ENCODE results near the gene ASTN1. TPM values are rescaled to one million over a fixed set of nuclear protein-coding genes. Genes with fewer than 3 reads are reported as not detected.

The ASTN1 gene
- total and polyA plus RNA-seq, 9 of the 15 experiments (the other 6 are each of a cell fraction or from before 2014, with no cell fraction given) = 0.05 to 0.22 (median 0.18) TPM

GRCh38 chr1:177116941-177117340 is 47.6 kb downstream of the ASTN1 start:
- no peak for ATAC-seq

More at GRCh38 chr1:177116941-177117340, 47.6 kb downstream of the ASTN1 start:
- TF ChIP-seq ZNF140 (CRISPR knock-in tag; IDR thresholded peaks at IDR 0.05) (no peak), ZNF347 (CRISPR knock-in tag; IDR thresholded peaks at IDR 0.05; ENCODE audit: low read depth) (no peak), RBM22 (IDR thresholded peaks at IDR 0.05; ENCODE audit: low read depth, low read length, poor library complexity, severe bottlenecking) (no peak), ATF4 (CRISPR knock-in tag; IDR thresholded peaks at IDR 0.05) (no peak), CSDE1 (IDR thresholded peaks at IDR 0.05) (no peak), ZNF431 (CRISPR knock-in tag; IDR thresholded peaks at IDR 0.05) (no peak), NR0B1 (IDR thresholded peaks at IDR 0.05; ENCODE audit: partially characterized antibody) (no peak), ZNF512 (tag; IDR thresholded peaks at IDR 0.05) (no peak), RFX7 (CRISPR knock-in tag; IDR thresholded peaks at IDR 0.05) (no peak), HCFC1 (IDR thresholded peaks at IDR 0.05; ENCODE audit: low read depth, low read length) (no peak), THRB (CRISPR knock-in tag; conservative IDR thresholded peaks at IDR 0.05) (no peak)
- Histone ChIP-seq H3K27ac (ENCODE audit: extremely low read depth, low read depth, low read length) (no peak overlapping the region), H2AFZ (ENCODE audit: low read depth, low read length) (no peak overlapping the region), H3K4me2 (ENCODE audit: insufficient read depth, low read length) (no peak overlapping the region), H3K4me1 (replicated peaks in 1 of 2; ENCODE audit: control insufficient read depth in 2 of 2, insufficient read depth in 2 of 2, low read length in 2 of 2) (no peaks in the 10 kb centered on the region), H4K20me1 (replicated peaks; ENCODE audit: control insufficient read depth, insufficient read depth, low read length) (no peaks in the 10 kb centered on the region), H3K9me3 (replicated peaks; ENCODE audit: control insufficient read depth, insufficient read depth, low read depth, low read length) (no peaks in the 10 kb centered on the region), H3K36me3 (ENCODE audit: control insufficient read depth, insufficient read depth, low read length) (no peaks in the 10 kb centered on the region), H3K9ac (ENCODE audit: insufficient read depth in 1 of 2, low read depth in 2 of 2, low read length in 2 of 2) (no peak overlapping the region), H3K79me2 (ENCODE audit: control insufficient read depth, insufficient read depth, low read length) (no peaks in the 10 kb centered on the region), H3K4me3 (no peak overlapping the region), H3K9me1 (ENCODE audit: control insufficient read depth, insufficient read depth, low read length) (no peaks in the 10 kb centered on the region), H3K27me3 (ENCODE audit: control insufficient read depth in 2 of 2, insufficient read depth in 2 of 2, low read length in 2 of 2) (no peaks in the 10 kb centered on the region)
- WGBS (ENCODE audit: insufficient coverage, low coverage, missing lambda C conversion rate) = 0% methylated on average over 4 of the region's 4 CpGs
- no peak for DNase-seq (ENCODE audit: extremely low read depth in 1 of 4, low spot score in 3 of 4)
- ChIA-PET CTCF (ENCODE audit: low intra/inter-chr PET ratio) (no interaction called here), POLR2A (interaction anchor here (0.6 to 0.7 kb wide), 2 partner anchors 44 to 96 kb away, joined by 3 to 4 read pairs; no protein-coding TSS in a partner anchor)
- BruUV-seq (replicated peaks) = no TSS peak
- FAIRE-seq = no peak
- intact Hi-C loops (cut with micrococcal nuclease) (no loop called here), in situ Hi-C loops (cut with MboI) (no loop called here)

Measured in K562 (cell line).